Liver (tissue), 9 donors: ENCODE data around the gene AGAP4. TPM values are rescaled to one million over a fixed set of nuclear protein-coding genes. Genes with fewer than 3 reads are reported as not detected.
"Not testable (repeated sequence)": the region's sequence is repeated elsewhere in the genome, so short reads cannot be mapped to it uniquely, and the experiment has no call there.

Source experiments
- DNase-seq: peaks from one replicate; pipeline ENCODE4 v3.0.0-alpha.2; 2017; ENCODE audit warnings: low spot score
- H3K27ac ChIP-seq, 2 donors: one replicate each; pipeline ENCODE4 v1.7.0; 2013; ENCODE audit warnings: inconsistent platforms in 2 of 2, low read length in 2 of 2, control low read depth in 1 of 2, low read depth in 1 of 2, mild to moderate bottlenecking in 1 of 2
- H3K27me3 ChIP-seq, 4 donors: one replicate each; pipeline versions ENCODE4 v1.6.1 to v1.7.0; 2013; ENCODE audit warnings: low read length in 3 of 4, inconsistent platforms in 1 of 4, mild to moderate bottlenecking in 1 of 4, moderate library complexity in 1 of 4; ENCODE audit not compliant: control insufficient read depth in 4 of 4, insufficient read depth in 4 of 4
- H3K36me3 ChIP-seq, 4 donors: one replicate each; pipeline versions ENCODE4 v1.6.1 to v1.7.0; 2013; ENCODE audit warnings: low read length in 3 of 4, mild to moderate bottlenecking in 3 of 4, low read depth in 1 of 4, moderate library complexity in 1 of 4; ENCODE audit not compliant: control insufficient read depth in 4 of 4, insufficient read depth in 3 of 4
- H3K4me1 ChIP-seq, 4 donors: one replicate each; pipeline versions ENCODE4 v1.6.1 to v1.7.0; 2013; ENCODE audit warnings: low read length in 3 of 4, mild to moderate bottlenecking in 3 of 4, moderate library complexity in 1 of 4; ENCODE audit not compliant: control insufficient read depth in 4 of 4, insufficient read depth in 4 of 4
- H3K4me3 ChIP-seq, 3 donors: one replicate each; pipeline versions ENCODE4 v1.6.1 to v1.7.0; 2013; ENCODE audit warnings: low read length in 3 of 3, control low read depth in 1 of 3, low read depth in 1 of 3, mild to moderate bottlenecking in 1 of 3
- H3K9ac ChIP-seq, 2 donors: one replicate each; pipeline ENCODE4 v1.7.0; 2013; ENCODE audit warnings: low read length in 2 of 2, mild to moderate bottlenecking in 2 of 2, moderate library complexity in 2 of 2, control low read depth in 1 of 2, low read depth in 1 of 2
- H3K9me3 ChIP-seq, 4 donors: one replicate each; pipeline versions ENCODE4 v1.6.1 to v1.7.0; 2013; ENCODE audit warnings: low read length in 3 of 4; ENCODE audit not compliant: control insufficient read depth in 4 of 4
- ATF3 ChIP-seq: IDR thresholded peaks from 2 replicates; pipeline ENCODE4 v1.6.1; 2016; ENCODE audit warnings: antibody characterized with exemption
- EGR1 ChIP-seq, 2 donors: IDR thresholded peaks; 2 replicates each; pipeline ENCODE4 v1.6.1; 2016 to 2018; ENCODE audit warnings: antibody characterized with exemption in 2 of 2, low read depth in 2 of 2
- HNF4A ChIP-seq, 2 donors: conservative IDR thresholded peaks; 2 replicates each; pipeline ENCODE4 v1.6.1; 2016; ENCODE audit warnings: antibody characterized with exemption in 2 of 2, mild to moderate bottlenecking in 2 of 2
- RXRA ChIP-seq, 2 donors: IDR thresholded peaks; 2 replicates each; pipeline ENCODE4 v1.6.1; 2017 to 2018; ENCODE audit warnings: antibody characterized with exemption in 2 of 2, mild to moderate bottlenecking in 1 of 2
- SP1 ChIP-seq: IDR thresholded peaks from 2 replicates; pipeline ENCODE4 v1.6.1; 2018; ENCODE audit warnings: antibody characterized with exemption, mild to moderate bottlenecking
- TAF1 ChIP-seq: conservative IDR thresholded peaks from 2 replicates; pipeline ENCODE4 v1.6.1; 2016; ENCODE audit warnings: antibody characterized with exemption, mild to moderate bottlenecking
- YY1 ChIP-seq: IDR thresholded peaks from 2 replicates; pipeline ENCODE4 v1.6.1; 2016; ENCODE audit warnings: antibody characterized with exemption, mild to moderate bottlenecking
- ZBTB33 ChIP-seq: IDR thresholded peaks from 2 replicates; pipeline ENCODE4 v1.6.1; 2016; ENCODE audit warnings: antibody characterized with exemption
- WGBS: extraction: QIAGEN DNeasy Blood & Tissue Kit; methylation state at CpG from one replicate; pipeline ENCODE4 v1.1.7; 2013; 5-methylcytosine and 5-hydroxymethylcytosine counted together
- polyA plus RNA-seq, 2 donors: library from polyadenylated mRNA; stranded (reverse) in 1 of 2; unstranded in 1 of 2; fragments of 200-250 nt in 1 of 2; fragments of >200 nt in 1 of 2; fragmentation: Nextera tagmentation in 1 of 2; extraction: Ambion mirVana in 1 of 2; gene quantifications; one replicate each; pipeline versions ENCODE4 v1.2.1 to v1.2.3, GENCODE V29; 2013 to 2015
- total RNA-seq, 2 donors: library from RNA; depleted of rRNA; stranded (reverse); fragments of >200 nt; gene quantifications; one replicate each; pipeline ENCODE4 v1.2.3, GENCODE V29; 2014
- TF ChIP-seq, protein P1 (sequence below): fragments of 150-350 bp; IDR thresholded peaks from 2 replicates; pipeline ENCODE4 v1.5.1; 2017; ENCODE audit warnings: improper control_type of control experiment, low read depth, low read length; ENCODE audit not compliant: missing input control
- donor health status: healthy.
- donor health status: healthy.
- donor health status: healthy.
- donor health status: healthy.
- donor health status: healthy.

AGAP4 gene
- total and polyA plus RNA-seq, 4 donors: 1.9 to 6.6 (median 4.2) TPM

DNA sequence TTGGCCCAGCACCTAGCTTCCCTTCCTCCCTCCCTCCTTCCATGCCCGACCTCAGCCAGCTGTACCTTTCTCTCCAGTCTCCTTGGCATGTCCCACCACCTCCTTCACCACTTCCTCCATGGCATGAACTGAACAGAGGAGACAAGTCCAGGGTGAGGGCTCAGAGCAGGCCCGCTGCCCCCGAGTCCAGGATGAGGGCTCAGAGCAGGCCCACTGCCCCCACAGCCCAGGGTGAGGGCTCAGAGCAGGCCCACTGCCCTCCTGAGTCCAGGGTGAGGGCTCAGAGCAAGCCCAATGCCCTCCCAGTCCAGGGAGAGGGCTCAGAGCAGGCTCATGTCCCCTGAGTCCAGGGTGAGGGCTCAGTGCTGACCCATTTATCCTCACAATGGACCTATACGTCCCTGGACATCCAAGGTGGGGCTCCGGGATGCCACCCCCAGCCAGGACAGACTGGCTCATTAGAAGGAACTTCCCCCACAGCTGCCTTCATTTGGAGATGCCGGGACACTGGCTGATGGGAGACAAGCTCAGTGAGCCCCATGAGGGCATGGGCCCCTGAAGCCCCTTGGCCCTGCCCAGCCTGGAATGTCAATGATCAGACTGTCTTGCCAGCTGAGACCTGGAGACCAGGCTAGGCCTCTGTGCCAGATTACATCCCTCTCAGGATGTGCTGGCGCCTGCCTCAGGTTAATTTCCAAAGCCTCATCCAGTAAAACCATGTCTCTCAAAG is 30.0 kb downstream of the AGAP4 start (continued):
- TF ChIP-seq, protein P1, sequence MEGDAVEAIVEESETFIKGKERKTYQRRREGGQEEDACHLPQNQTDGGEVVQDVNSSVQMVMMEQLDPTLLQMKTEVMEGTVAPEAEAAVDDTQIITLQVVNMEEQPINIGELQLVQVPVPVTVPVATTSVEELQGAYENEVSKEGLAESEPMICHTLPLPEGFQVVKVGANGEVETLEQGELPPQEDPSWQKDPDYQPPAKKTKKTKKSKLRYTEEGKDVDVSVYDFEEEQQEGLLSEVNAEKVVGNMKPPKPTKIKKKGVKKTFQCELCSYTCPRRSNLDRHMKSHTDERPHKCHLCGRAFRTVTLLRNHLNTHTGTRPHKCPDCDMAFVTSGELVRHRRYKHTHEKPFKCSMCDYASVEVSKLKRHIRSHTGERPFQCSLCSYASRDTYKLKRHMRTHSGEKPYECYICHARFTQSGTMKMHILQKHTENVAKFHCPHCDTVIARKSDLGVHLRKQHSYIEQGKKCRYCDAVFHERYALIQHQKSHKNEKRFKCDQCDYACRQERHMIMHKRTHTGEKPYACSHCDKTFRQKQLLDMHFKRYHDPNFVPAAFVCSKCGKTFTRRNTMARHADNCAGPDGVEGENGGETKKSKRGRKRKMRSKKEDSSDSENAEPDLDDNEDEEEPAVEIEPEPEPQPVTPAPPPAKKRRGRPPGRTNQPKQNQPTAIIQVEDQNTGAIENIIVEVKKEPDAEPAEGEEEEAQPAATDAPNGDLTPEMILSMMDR: no peak
- TF ChIP-seq TAF1: no peak
- no peak for TF ChIP-seq YY1

DNA sequence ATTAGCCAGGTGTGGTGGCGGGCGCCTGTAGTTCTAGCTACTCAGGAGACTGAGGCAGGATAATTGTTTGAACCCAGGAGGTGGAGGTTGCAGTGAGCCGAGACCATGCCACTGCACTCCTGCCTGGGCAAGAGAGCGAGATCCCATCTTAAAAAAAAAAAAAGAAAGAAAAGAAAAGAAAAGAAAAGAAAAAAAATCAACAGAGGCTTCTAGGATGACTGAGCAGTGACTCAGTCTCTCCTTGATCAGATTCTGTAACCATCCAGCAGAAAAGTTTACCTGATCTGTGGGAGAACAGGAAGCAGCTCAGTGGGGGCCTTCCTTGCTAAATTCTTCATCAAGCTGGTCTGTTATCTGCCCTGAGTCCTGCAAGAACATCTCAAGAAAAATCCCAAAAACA is 33.2 kb downstream of the AGAP4 start:
- not testable (repeated sequence) for H3K9ac ChIP-seq, H3K4me1 ChIP-seq, H3K27ac ChIP-seq, H3K4me3 ChIP-seq, H3K36me3 ChIP-seq, H3K27me3 ChIP-seq, H3K9me3 ChIP-seq, DNase-seq
- WGBS: 92% methylated on average over 4 of the region's 4 CpGs

DNA sequence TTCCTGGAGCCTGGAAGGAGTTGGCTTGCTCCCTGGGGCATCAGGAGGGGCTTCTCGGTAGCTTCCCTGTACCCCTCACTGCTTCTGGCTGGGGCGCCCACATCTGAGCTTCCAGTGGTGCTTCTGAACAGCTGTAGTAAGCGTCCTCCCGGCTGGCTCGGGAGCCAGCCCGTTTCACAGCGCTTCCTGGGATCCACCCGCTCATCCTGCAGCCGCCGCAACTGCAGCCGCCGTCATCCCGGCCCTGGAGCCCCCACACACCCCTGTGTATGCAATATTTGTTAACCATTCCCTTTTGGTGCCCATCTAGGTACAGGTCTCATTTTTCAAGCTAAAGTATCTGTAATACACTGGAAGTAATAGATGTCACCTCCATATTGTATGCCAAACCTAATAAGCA is 34.3 kb downstream of the AGAP4 start:
- DNase-seq, H3K36me3 ChIP-seq, H3K27ac ChIP-seq, H3K4me3 ChIP-seq, H3K27me3 ChIP-seq, H3K9me3 ChIP-seq, H3K4me1 ChIP-seq, H3K9ac ChIP-seq: not testable (repeated sequence)
- WGBS: 80% methylated on average over 13 of the region's 13 CpGs

- no peak for DNase-seq
- WGBS: 47% methylated on average over 6 of the region's 6 CpGs
These were observed 36.2 kb downstream of the AGAP4 start for GRCh38 chr10:45811075-45811474.

More at GRCh38 chr10:45811075-45811474, 36.2 kb downstream of the AGAP4 start:
- TF ChIP-seq HNF4A (conservative IDR thresholded peaks at IDR 0.05) (peak in 1 of 2 donors; percentile 17), SP1 (no peak), RXRA (IDR thresholded peaks at IDR 0.05) (no peak), ATF3 (peak; percentile 16), ZBTB33 (no peak), EGR1 (IDR thresholded peaks at IDR 0.05; ENCODE audit: low read depth in 2 of 2) (no peak)
- H3K9ac ChIP-seq: no peak overlapping the region
- no peak overlapping the region for H3K4me3 ChIP-seq
- no peaks in the 10 kb centered on the region for H3K9me3 ChIP-seq
- H3K36me3 ChIP-seq: no peaks in the 10 kb centered on the region
- no peaks in the 10 kb centered on the region for H3K4me1 ChIP-seq
- H3K27me3 ChIP-seq: no peaks in the 10 kb centered on the region
- no peak overlapping the region for H3K27ac ChIP-seq
